Measurements from ENCODE around the gene EFCAB12.
A peak's percentile ranks its signal among the peaks of the same experiment; 100 is the strongest.

Gene EFCAB12

DNA sequence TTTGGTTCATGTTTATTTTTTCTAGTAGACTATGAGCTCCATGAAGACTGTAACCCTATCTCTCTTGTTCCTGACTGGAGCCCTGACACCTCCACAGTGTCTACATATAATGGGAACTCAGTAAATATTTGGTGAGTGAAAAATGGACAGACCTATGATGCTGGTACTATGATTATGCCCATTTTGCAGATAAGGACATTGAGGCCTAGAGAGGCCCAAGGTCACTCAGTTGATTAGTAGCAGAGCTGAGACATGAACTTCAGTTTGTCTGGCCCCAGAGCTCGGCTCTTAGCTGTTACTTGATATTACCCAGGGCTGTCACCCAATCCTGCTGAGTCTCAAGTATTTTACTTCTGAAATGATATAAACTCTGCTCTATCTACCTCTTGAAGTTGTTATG lies 5.5 kb downstream of the EFCAB12 start:
- TF ChIP-seq, protein P1, sequence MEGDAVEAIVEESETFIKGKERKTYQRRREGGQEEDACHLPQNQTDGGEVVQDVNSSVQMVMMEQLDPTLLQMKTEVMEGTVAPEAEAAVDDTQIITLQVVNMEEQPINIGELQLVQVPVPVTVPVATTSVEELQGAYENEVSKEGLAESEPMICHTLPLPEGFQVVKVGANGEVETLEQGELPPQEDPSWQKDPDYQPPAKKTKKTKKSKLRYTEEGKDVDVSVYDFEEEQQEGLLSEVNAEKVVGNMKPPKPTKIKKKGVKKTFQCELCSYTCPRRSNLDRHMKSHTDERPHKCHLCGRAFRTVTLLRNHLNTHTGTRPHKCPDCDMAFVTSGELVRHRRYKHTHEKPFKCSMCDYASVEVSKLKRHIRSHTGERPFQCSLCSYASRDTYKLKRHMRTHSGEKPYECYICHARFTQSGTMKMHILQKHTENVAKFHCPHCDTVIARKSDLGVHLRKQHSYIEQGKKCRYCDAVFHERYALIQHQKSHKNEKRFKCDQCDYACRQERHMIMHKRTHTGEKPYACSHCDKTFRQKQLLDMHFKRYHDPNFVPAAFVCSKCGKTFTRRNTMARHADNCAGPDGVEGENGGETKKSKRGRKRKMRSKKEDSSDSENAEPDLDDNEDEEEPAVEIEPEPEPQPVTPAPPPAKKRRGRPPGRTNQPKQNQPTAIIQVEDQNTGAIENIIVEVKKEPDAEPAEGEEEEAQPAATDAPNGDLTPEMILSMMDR (conservative IDR thresholded peaks at IDR 0.05; ENCODE audit: low read depth, low read length), result no peak
- no peak for DNase-seq (ENCODE audit: low read depth)
- H3K4me3 ChIP-seq (ENCODE audit: low read depth, low read length), result no peak overlapping the region

DNA sequence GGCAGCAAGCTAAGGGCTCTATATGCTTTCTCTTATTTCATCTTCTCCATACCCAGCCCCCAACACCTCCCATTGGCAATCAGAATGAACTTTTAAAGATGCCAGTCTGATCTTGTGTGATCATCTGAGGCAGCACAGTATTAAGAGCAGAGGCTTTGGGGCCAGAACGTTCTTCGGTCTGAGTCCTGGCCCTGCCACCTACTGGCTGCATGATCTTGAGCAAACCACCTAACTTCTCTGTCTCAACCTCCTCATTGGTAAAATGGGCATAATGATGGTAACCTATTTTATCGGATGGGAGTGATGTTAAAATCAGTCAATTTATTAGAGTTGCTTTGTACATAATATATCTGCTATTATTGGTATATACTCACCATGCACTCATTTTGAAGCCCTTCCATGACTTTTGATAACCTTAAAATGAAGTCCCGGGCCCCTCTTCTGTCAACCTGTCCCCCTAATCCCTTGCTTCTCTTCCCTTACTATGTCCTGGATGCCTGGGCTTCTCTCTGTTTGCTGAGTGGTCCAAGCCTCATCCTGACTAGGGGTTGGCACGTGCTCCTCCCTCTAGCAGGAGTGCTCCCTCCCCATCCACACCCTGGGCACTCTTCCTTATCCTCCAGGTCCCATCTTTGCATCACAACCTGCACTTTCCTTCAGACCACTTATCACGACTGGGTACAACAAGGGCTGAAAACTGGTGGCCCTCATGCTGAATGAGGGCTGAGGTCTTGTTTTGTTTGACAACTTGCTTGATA lies 6.3 kb downstream of the EFCAB12 start:
- H3K4me3 ChIP-seq (ENCODE audit: low read depth, low read length), result no peak overlapping the region
- peak; percentile 53 for DNase-seq (ENCODE audit: low read depth)
- TF ChIP-seq, protein P1 (conservative IDR thresholded peaks at IDR 0.05; ENCODE audit: low read depth, low read length), result peak; percentile 58

DNA sequence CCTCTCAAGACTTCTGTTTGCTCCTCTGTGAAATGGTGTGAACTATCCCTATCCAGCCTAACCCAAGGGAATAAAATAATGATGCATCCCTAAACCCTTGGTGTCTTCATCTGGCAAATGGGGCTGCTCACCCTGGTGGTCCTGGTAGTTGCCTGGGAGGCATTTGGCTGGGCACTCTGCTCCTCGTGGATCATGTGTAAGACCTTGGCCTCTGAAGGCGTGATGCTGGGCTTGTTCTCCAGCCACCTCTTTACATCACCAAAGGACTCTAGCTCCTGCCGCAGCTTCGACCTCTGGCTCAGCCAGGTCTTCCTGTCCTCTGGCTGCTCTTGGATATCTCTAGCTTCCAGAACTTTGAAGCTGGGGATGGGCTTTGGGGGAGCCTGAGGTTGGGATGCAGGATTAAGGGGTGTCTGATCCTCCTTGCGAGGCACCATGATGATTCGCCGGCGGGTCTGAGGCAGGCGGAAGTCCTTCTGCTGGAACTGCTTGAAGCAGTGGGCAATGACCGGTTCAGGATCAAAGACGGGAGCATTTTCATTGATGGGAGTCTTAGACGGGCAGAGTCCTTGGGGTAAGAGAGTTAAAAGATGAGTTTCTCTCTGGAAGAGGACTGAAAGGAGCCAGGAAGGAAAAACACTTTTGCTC lies 7.1 kb downstream of the EFCAB12 start:
- no peak overlapping the region for H3K4me3 ChIP-seq (ENCODE audit: low read depth, low read length)
- no peak for DNase-seq (ENCODE audit: low read depth)
- TF ChIP-seq, protein P1 (conservative IDR thresholded peaks at IDR 0.05; ENCODE audit: low read depth, low read length), result no peak

- no peak for DNase-seq (ENCODE audit: low read depth)
- TF ChIP-seq, protein P1 (conservative IDR thresholded peaks at IDR 0.05; ENCODE audit: low read depth, low read length), result no peak
- H3K4me3 ChIP-seq (ENCODE audit: low read depth, low read length), result no peak overlapping the region
Observed at GRCh38 chr3:129419476-129419875, 9.0 kb downstream of the EFCAB12 start.

GRCh38 chr3:129418041-129418973 lies 10.1 kb downstream of the EFCAB12 start:
- no peak overlapping the region for H3K4me3 ChIP-seq (ENCODE audit: low read depth, low read length)
- DNase-seq (ENCODE audit: low read depth), result no peak
- TF ChIP-seq, protein P1 (conservative IDR thresholded peaks at IDR 0.05; ENCODE audit: low read depth, low read length), result no peak

- H3K4me3 ChIP-seq (ENCODE audit: low read depth, low read length), result no peak overlapping the region
- TF ChIP-seq, protein P1 (conservative IDR thresholded peaks at IDR 0.05; ENCODE audit: low read depth, low read length), result no peak
- peak; percentile 71 for DNase-seq (ENCODE audit: low read depth)
Observed at GRCh38 chr3:129417326-129417725, 11.1 kb downstream of the EFCAB12 start.

All from choroid plexus epithelial cell (primary cell).